ENCODE measurements around the gene NPIPB9. TPM values are rescaled to one million over a fixed set of nuclear protein-coding genes. Genes with fewer than 3 reads are reported as not detected.
"Not testable (repeated sequence)": the region's sequence is repeated elsewhere in the genome, so short reads cannot be mapped to it uniquely, and the experiment has no call there.

NPIPB9 gene
- total RNA-seq (1 to 10 TPM; 5.8 to 6.2 TPM), polyA plus RNA-seq (under 1 TPM in 2 of 3 donors, not detected in 1; 0.25 to 0.53 TPM), total RNA-seq (0 to 0.44 (median 0.17) reads per million in 6 experiments)

GRCh38 chr16:28751487-28751886, at the start of gene NPIPB9:
TSS of gene NPIPB9 (plus strand) at chr16:28751787.
- DNase-seq, H3K36me3 Mint-ChIP-seq, ATAC-seq, H3K4me1 Mint-ChIP-seq, H3K27ac Mint-ChIP-seq, POLR2A ChIA-PET, H3K4me3 Mint-ChIP-seq, H3K27me3 Mint-ChIP-seq, H3K9me3 Mint-ChIP-seq: not testable (repeated sequence)

GRCh38 chr16:28704246-28704645, 47.3 kb upstream of the NPIPB9 start:
- POLR2A ChIA-PET, ATAC-seq, H3K4me1 Mint-ChIP-seq, H3K27me3 Mint-ChIP-seq, H3K4me3 Mint-ChIP-seq, H3K27ac Mint-ChIP-seq, H3K36me3 Mint-ChIP-seq, DNase-seq, H3K9me3 Mint-ChIP-seq: not testable (repeated sequence)

DNA sequence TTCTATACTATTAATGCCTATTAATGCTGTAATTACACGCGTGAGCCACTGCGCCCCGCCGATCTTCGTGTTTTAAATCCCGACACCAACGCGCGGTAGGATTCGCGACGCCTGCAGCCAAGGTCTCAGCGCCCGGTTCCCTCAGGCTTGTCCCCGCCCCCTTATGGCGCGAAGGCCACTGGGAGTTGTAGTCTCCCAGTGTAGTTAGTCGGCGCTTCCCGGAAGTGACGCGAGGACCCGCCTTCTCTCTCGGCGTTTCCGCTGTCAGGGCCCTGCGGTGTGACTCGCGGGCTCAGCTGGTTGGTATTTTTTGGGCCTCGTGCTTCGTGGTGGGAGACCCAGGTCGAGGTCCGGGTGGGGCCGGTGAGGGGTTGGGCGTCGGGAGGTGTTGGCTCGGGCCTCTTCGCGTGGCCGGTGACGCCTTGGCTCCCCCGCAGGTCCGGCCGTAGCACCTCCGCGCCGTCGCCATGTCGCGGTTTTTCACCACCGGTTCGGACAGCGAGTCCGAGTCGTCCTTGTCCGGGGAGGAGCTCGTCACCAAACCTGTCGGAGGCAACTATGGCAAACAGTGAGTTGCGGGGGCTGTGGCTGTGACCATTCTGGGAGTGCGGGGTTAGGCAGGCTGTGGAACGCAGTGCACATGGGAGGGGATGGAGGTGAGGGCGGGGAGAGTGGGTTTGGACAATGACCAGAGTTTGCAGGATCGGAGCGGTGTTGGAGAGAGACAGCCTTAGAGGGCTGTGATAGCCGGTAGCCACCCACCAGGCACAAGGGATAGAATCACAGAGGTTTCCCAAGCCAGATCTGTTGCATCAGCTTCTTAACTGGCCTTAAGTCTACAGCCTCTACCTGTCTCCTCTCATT, 40.1 kb upstream of the NPIPB9 start, which contains the start of gene EIF3C:
EIF3C (plus strand) TSS at position 245 of the 864 bp plus-strand sequence; CDS start at position 468, 223 bp downstream.
- H3K9me3 Mint-ChIP-seq, DNase-seq, H3K27me3 Mint-ChIP-seq, H3K4me1 Mint-ChIP-seq, H3K36me3 Mint-ChIP-seq, POLR2A ChIA-PET: not testable (repeated sequence)
- Mint-ChIP-seq H3K4me3 (peak within 1 kb of the TSS in 5 of 10 donors; percentile 51 to 75 (median 72)), H3K27ac (peak within 1 kb of the TSS in 2 of 10 donors; percentile 33 to 80)
- ATAC-seq, result peak; percentile 98 to 100

- H3K9me3 Mint-ChIP-seq, H3K4me1 Mint-ChIP-seq, ATAC-seq, H3K4me3 Mint-ChIP-seq, POLR2A ChIA-PET, DNase-seq, H3K27me3 Mint-ChIP-seq, H3K27ac Mint-ChIP-seq, H3K36me3 Mint-ChIP-seq: not testable (repeated sequence)
Observed at GRCh38 chr16:28722852-28723650, 28.5 kb upstream of the NPIPB9 start.

DNA sequence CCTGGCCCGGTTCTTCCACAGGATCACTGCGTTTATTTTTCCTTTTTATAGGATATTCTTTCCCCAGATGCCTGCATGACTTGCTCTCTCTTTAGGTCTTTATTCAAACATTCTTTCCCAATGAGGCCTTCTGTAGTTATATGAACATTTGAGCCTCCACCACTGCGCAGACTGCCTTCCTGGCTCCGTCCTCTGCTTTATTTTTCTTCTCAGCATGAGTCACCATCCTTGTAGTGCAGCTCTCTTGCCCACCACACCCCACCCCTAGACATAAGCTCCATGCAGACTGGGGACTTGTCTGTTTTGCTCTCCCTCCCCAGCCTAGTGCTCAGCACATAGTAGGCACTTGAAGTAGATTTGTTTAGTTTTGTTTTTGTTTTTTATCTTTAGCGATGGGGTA, 20.3 kb upstream of the NPIPB9 start:
- ATAC-seq, H3K27me3 Mint-ChIP-seq, DNase-seq, H3K36me3 Mint-ChIP-seq, H3K9me3 Mint-ChIP-seq, H3K27ac Mint-ChIP-seq, POLR2A ChIA-PET, H3K4me3 Mint-ChIP-seq, H3K4me1 Mint-ChIP-seq: not testable (repeated sequence)

GRCh38 chr16:28732455-28733124, 19.0 kb upstream of the NPIPB9 start:
- not testable (repeated sequence) for DNase-seq

GRCh38 chr16:28739787-28740186, 11.8 kb upstream of the NPIPB9 start:
- POLR2A ChIA-PET, H3K36me3 Mint-ChIP-seq, H3K4me3 Mint-ChIP-seq, H3K27me3 Mint-ChIP-seq, H3K27ac Mint-ChIP-seq, H3K4me1 Mint-ChIP-seq, H3K9me3 Mint-ChIP-seq: not testable (repeated sequence)
- peak in 1 of 10 donors; percentile 11 for DNase-seq
- ATAC-seq, result peak; percentile 72 to 83

More at GRCh38 chr16:28732455-28733124, 19.0 kb upstream of the NPIPB9 start:
- H3K27me3 Mint-ChIP-seq, H3K4me1 Mint-ChIP-seq, H3K36me3 Mint-ChIP-seq, H3K4me3 Mint-ChIP-seq, H3K27ac Mint-ChIP-seq, POLR2A ChIA-PET, ATAC-seq, H3K9me3 Mint-ChIP-seq: not testable (repeated sequence)

GRCh38 chr16:28740631-28741030, 11.0 kb upstream of the NPIPB9 start:
- H3K4me3 Mint-ChIP-seq, ATAC-seq, H3K9me3 Mint-ChIP-seq, H3K27me3 Mint-ChIP-seq, H3K27ac Mint-ChIP-seq, H3K4me1 Mint-ChIP-seq, POLR2A ChIA-PET, H3K36me3 Mint-ChIP-seq, DNase-seq: not testable (repeated sequence)

- ATAC-seq, H3K36me3 Mint-ChIP-seq, H3K27ac Mint-ChIP-seq, H3K27me3 Mint-ChIP-seq, POLR2A ChIA-PET, H3K4me1 Mint-ChIP-seq, H3K9me3 Mint-ChIP-seq, DNase-seq, H3K4me3 Mint-ChIP-seq: not testable (repeated sequence)
Observed at GRCh38 chr16:28741295-28741694, 10.3 kb upstream of the NPIPB9 start.

GRCh38 chr16:28746618-28747350, 4.8 kb upstream of the NPIPB9 start:
- H3K9me3 Mint-ChIP-seq, H3K4me1 Mint-ChIP-seq, DNase-seq, H3K4me3 Mint-ChIP-seq, H3K36me3 Mint-ChIP-seq, H3K27me3 Mint-ChIP-seq, H3K27ac Mint-ChIP-seq, POLR2A ChIA-PET, ATAC-seq: not testable (repeated sequence)

GRCh38 chr16:28749997-28750465, 1.6 kb upstream of the NPIPB9 start:
- H3K9me3 Mint-ChIP-seq, H3K4me1 Mint-ChIP-seq, POLR2A ChIA-PET, H3K36me3 Mint-ChIP-seq, H3K27me3 Mint-ChIP-seq: not testable (repeated sequence)
- peak overlapping the region in 5 of 10 donors; percentile 36 to 61 (median 50) for H3K4me3 Mint-ChIP-seq
- ATAC-seq (peak; percentile 96 to 97), DNase-seq (peak; percentile 24 to 70 (median 52))
- H3K27ac Mint-ChIP-seq, result peak overlapping the region in 3 of 10 donors; percentile 36 to 53 (median 51)

DNA sequence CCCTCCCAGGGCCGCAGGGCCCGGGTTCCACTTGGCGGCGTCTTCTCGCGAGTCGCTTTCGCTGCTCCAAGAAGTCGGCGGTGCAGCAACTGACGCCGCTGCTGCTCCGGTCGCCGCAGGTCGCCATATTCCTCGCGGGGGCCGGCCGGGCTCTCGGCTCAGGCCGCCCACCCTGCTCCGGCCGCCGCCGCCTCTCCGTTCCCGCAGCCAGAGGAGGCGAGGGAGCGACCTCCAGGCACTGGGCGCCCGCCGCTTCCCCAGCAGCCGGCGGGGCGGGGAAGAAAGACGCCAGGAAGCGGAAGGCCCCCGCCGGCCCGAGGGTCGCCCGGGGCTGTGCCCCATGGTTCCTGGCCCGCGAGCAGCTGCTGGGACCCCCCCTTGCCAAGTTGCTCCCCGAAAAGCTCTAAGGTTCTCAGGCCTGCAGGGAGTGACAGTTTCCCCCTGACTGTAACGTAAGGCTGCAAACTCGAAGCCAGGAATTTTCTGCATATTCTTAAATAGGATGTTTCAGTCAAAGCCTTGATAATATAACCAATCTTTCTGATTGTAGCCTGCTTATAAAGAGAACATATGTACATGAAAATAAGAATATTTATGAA, 1.0 kb upstream of the NPIPB9 start:
- H3K27ac Mint-ChIP-seq, H3K9me3 Mint-ChIP-seq, POLR2A ChIA-PET, H3K27me3 Mint-ChIP-seq, H3K36me3 Mint-ChIP-seq, DNase-seq, H3K4me1 Mint-ChIP-seq: not testable (repeated sequence)
- ATAC-seq, result peak in 1 of 2 donors; percentile 26
- H3K4me3 Mint-ChIP-seq, result peak overlapping the region in 1 of 10 donors; percentile 50

Measured in naive thymus-derived CD8-positive, alpha-beta T cell (primary cell).